Limb (tissue), 2 donors: ENCODE results near the gene PRPF40A.

Source experiments
- DNase-seq, 2 donors: peaks; one replicate each; pipeline ENCODE4 v3.0.0-alpha.2; 2016; ENCODE audit errors: extremely low spot score in 2 of 2

PRPF40A gene

DNA sequence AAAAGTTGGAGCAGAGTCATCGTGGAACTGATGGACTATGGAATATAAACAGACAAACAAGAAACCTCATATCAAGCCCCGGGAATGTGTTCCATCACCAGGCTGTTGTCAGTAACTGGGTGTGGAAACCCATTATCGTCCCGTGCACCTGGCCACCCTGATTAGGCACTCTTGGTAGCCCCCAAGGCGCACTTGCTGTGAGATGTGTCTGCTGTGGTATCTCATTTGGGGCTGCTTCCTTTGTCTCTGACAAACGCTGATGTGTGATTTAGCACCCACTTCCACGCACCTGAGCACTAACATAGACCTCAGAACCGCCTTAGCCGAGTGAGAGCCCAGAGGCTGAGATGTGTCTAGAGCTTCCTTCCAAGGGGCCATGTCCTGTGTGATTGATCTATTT lies 96.3 kb downstream of the PRPF40A start:
- DNase-seq: no peak

GRCh38 chr2:152620208-152620607 lies 97.1 kb downstream of the PRPF40A start:
- no peak for DNase-seq

- no peak for DNase-seq
These were observed 99.1 kb downstream of the PRPF40A start for GRCh38 chr2:152618193-152618564.

DNA sequence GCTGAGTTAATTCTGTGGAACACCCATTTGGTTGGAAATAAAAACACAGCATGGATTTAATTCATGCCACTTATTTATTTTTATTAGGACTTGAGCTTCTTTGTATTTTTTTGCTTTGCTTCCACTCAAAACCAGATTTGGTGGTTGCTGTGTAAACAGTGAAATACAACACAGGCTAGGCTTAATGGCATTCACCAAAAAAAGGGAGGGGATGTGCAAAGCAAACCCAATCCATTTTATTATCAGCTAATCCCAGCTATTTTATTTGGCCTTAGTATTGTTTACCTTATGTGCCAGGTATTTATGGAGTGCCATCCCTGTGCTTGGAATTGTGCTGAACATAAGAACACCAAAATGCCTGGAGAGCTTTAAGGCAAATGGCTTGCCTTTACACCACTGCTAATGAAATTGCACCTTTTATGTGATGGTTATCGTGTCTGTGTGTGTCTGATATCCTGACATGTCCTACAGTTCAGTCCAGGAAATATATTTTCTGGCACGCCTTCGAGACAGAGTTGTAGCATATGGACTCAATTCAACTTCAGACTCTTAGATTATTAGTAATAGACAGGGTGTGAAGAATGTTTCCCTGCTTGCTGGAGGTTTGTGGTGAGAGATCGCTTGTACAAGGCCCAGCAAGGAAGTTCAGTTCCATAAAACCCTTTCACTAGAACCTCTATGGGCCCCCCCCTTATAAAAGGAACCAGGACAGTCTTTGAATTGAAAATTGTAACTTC lies 99.6 kb downstream of the PRPF40A start:
- no peak for DNase-seq

GRCh38 chr2:152615177-152615576 lies 102.1 kb downstream of the PRPF40A start:
- no peak for DNase-seq

DNA sequence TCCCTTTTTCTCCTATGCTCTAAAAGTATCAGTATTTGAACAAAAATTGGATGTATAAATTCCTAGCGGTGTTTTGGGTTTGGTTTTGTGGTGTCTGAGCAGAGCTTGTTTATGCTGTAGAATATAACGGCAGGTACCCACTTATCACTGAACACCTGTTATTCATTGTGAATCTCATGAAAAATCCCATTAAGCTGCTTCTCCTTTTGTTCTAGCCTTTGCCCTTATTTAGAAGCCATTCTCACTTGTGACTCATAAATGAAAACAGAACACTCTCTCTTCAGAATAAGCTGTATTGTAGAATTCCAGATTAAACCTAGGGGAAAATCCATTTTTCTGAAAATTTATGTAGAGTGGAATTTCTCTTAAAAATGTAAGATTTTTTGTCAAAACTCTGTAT lies 104.0 kb downstream of the PRPF40A start:
- no peak for DNase-seq

DNA sequence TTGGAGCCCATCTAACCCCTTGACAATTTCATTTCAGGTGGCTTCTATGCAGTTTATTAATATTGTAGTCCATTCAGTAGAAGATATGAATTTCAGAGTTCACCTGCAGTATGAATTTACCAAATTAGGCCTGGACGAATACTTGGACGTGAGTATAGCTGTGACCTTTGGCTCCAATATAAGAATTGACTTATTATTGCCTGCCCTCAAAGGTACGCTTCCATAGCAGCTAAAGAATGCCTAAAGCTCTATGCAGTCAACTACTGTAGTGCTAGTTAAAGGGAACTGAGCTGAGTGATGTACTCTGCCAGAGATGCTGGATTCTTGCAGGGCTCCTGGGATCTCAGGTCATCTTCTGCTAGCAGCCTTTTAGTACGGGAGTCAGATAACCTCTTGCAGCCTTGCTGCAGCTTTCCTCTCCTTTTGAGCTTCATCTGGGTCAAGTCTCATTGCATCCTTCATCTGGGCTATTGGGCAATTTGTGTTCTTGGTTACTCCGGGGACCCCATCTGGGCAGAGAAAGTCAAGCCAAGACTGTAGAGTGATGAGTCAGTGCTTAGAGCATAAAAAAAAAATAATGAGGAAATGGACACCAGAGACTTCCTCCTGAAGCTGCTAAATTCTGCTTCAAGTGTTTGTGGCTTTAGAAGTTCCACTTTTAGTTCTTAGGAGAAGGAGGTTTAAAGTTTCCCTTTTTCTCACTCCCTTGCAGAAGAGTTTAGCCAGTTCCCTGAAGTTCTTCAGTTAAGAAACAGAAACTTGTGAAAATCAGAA lies 105.6 kb downstream of the PRPF40A start:
- no peak for DNase-seq

DNA sequence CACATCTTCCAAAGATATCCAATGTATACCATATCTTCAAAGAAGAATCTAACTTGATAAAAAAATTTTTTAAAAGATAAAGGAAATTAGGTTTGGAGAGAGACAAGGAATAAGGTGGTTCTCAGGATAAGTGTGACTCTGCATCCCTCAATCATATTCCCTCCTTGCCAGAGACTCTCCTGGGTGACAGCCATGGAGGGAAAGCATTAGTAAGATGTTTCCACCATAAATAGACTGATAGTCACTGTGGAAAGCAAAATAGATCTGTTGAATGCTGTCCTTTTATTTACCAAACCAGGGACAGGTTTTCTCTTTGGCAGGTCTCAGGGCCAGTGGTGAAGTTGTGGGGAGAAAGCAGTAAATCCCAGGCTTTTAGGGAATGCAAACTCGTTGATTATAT lies 107.6 kb downstream of the PRPF40A start:
- DNase-seq: no peak

DNA sequence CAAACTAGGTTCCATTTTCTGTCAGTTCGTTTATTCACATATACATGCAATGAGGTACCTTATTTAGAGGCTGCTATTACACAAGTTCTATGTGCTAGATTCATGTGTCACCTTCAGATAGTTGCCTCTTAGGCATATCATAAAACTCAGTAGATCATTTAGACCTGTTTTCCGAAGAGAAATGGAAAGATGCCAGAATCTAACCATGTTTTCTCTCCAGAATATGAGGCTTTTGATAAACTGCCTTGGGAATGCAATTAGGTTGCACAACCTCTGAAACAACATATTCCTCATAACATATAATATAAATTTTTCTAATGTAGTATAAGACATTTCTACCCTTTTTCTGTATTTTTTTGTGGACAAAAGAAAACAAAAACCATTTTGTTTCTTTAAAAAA lies 108.1 kb downstream of the PRPF40A start:
- no peak for DNase-seq

DNA sequence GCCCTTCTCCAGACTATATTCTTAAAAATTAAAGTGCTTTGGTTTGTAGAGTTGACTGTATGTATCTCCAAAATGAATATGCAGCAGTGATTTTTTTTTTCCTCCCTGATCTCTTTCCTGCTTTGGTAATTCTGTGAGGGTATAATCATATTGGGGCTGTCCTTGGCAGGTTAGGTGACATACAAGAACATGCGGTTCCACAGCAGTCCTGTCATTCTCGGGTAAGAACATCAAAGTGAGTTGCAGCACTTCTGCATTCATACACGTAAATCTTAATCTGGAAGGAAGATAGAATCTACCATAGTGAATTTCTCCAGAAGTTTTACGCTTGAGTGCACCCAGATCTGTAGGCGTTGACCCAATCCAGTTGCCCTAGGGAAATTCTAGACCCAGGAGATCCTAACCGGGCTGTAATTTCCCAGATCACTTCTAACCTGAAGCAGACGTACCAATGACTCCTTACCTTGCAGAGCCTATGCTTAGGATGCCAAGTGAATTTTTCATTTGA lies 109.4 kb downstream of the PRPF40A start:
- no peak for DNase-seq

DNA sequence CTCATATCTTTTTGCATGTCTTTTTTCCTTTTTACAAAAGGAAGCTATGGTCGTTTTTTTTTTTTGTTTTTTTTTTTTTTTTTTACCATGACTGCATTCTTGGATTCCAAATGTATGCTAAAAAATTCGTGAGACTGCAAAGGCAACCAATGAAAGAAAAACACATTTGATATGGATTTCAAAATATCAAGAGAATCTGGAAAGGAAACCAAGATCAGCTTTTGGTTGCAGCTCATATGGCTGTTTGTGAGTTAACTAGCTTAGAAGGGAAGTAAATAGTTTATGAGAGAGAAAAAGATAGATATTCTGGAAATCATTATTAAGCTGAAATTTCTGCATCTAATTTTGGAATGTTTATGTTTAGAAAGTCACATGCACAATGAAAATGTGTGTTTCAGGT lies 110.3 kb downstream of the PRPF40A start:
- no peak for DNase-seq

DNA sequence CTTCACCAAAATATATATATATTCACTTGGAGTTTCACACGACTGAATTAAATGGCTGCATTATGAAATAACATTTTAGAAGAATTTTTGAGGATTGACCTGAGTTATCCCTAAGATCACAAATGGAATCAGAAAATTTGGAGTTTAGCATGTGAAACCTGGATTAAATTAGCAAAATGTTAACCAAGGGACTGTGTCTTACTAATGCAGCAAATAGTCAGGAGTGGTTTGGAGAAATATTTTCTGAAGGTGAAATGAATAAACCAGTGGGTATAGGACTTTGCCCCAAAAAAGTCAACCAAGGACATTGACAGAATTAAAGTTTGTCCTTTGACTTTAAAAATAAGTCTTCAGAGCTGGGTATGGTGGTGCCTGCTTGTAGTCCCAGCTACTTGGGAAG lies 111.2 kb downstream of the PRPF40A start:
- no peak for DNase-seq

DNA sequence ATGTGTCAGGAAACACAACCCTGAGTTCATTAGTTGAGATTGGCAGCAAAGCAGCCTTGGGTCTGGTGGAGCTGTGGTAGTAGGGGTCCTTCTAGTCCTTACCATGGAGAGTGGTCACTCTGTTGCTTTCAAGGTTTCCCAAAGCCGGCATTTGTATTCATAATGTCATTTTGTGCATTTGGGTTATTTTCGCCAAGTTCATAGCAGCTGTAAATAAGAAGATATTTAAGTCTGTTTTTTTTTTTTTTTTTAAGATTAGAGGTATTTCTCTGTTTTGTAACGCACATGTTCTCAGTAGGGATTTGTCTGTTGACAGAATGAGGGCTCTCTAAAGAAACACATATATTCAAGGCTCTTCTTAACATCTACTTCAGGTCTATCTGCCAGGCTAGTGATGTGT lies 114.1 kb downstream of the PRPF40A start:
- DNase-seq: no peak

DNA sequence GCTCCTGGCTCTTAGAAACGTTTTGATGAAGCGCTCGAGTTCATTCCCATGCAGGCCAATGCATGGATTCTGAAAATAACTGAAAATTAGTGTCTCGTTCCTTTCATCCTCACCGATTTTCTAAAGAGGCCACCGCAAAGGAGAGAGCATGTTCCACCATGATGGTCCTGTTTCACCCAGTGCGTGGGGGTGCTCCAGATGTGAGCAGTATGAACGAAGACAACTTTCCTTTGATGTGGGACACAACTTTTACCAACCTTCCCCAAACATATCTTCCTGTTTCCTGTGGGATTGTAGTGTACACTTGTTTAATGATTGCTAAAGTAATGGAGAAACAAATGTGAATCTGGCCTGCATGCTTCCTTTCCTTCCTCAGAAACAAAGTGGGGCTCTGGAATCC lies 114.5 kb downstream of the PRPF40A start:
- DNase-seq: no peak
